ENCODE measurements around the gene MTOR.
"Not testable (repeated sequence)": the region's sequence is repeated elsewhere in the genome, so short reads cannot be mapped to it uniquely, and the experiment has no call there.

Gene MTOR

DNA sequence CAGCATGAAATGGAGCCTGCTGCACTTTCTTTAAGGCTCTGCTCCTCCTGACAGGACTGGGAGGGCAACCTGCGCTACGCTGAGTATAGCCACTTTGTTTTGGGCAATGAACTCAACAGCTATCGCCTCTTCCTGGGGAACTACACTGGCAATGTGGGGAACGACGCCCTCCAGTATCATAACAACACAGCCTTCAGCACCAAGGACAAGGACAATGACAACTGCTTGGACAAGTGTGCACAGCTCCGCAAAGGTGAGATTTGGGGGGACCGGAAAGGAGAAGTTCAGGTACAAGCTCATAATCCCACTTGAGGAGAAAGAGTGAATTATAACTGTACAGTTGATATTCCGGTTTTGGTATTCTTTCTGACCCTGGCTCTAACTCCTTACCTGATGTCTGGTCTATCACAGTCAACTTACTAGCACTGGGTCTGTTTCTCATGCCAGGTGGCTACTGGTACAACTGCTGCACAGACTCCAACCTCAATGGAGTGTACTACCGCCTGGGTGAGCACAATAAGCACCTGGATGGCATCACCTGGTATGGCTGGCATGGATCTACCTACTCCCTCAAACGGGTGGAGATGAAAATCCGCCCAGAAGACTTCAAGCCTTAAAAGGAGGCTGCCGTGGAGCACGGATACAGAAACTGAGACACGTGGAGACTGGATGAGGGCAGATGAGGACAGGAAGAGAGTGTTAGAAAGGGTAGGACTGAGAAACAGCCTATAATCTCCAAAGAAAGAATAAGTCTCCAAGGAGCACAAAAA is 67.8 kb downstream of the MTOR start:
- H3K27me3 Mint-ChIP-seq: no peaks in the 10 kb centered on the region
- H3K36me3 Mint-ChIP-seq: peaks cover 50% of the 10 kb centered on the region
- no peak overlapping the region for H3K27ac Mint-ChIP-seq
- no peak for DNase-seq
- H3K4me3 Mint-ChIP-seq: no peak overlapping the region
- H3K4me1 Mint-ChIP-seq: no peaks in the 10 kb centered on the region
- no peaks in the 10 kb centered on the region for H3K9me3 Mint-ChIP-seq
- CTCF ChIA-PET: no interaction called here

GRCh38 chr1:11193376-11193775 is 69.0 kb downstream of the MTOR start:
- H3K9me3 Mint-ChIP-seq: no peaks in the 10 kb centered on the region
- H3K27me3 Mint-ChIP-seq: no peaks in the 10 kb centered on the region
- H3K36me3 Mint-ChIP-seq: peaks cover 38% of the 10 kb centered on the region
- no peak for DNase-seq
- H3K4me1 Mint-ChIP-seq: no peaks in the 10 kb centered on the region
- H3K4me3 Mint-ChIP-seq: no peak overlapping the region
- CTCF ChIA-PET: no interaction called here
- no peak overlapping the region for H3K27ac Mint-ChIP-seq

DNA sequence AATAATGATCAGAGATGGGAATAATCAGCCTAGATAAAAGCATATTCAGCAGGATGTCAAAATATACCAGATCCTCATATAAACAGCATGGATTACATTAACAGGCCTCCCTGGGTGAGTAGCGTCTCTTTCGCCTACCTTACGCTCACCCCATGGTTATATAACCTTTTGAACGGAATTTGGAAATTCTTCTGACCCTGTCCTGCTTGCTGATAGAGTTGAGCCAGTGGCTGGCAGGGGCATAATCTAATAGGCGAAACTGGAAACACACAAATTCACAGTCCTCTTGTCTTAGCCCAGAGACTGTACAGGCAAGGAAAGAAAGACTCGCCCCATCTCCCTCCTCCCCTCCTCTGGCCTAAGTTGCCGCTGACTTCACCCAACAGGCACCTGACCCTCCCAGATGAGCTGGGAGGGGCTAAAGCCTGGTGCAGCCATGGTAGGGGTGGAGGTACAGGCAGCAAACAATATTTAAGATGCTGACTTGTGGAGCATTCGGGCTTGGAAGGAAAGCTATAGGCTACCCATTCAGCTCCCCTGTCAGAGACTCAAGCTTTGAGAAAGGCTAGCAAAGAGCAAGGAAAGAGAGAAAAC is 73.4 kb downstream of the MTOR start, which contains the start of gene ANGPTL7:
ANGPTL7 (plus strand) TSS at position 498 of the 594 bp plus-strand sequence. CDS start 225 bp downstream, outside the sequence.
- CTCF ChIA-PET: no interaction called here
- no peak for DNase-seq
- Mint-ChIP-seq H3K9me3 (no peaks in the 10 kb centered on the region), H3K27ac (no peak within 1 kb of the TSS), H3K4me1 (no peaks in the 10 kb centered on the region), H3K27me3 (no peaks in the 10 kb centered on the region), H3K4me3 (no peak within 1 kb of the TSS), H3K36me3 (peaks cover 16% of the 10 kb centered on the region)

DNA sequence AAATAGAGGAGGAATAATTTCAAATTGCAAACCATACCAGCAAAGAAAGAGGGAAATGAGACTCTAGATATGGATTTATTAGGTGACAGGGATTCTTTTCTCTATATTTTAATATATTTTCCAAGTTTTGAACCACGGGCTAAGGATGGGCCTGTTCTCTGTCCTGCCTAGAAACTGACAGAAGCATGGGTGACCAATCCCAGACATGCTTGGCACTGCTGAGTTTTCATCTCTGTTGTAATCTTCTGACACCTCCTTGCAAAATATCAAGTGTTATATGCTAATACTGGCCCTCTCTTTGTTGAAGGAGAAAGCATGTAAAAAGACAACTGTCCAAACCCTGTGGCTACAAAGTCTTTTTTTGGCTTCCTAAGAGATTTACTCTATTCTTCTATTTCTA is 74.0 kb downstream of the MTOR start:
- H3K27ac Mint-ChIP-seq: no peak overlapping the region

GRCh38 chr1:11187931-11188330 is 74.4 kb downstream of the MTOR start:
- H3K9me3 Mint-ChIP-seq: no peaks in the 10 kb centered on the region

More for the DNA sequence above, 74.0 kb downstream of the MTOR start:
- Mint-ChIP-seq H3K4me3 (no peak overlapping the region), H3K27me3 (no peaks in the 10 kb centered on the region), H3K36me3 (peaks cover 16% of the 10 kb centered on the region), H3K4me1 (no peaks in the 10 kb centered on the region), H3K9me3 (no peaks in the 10 kb centered on the region)
- no peak for DNase-seq
- CTCF ChIA-PET: no interaction called here

DNA sequence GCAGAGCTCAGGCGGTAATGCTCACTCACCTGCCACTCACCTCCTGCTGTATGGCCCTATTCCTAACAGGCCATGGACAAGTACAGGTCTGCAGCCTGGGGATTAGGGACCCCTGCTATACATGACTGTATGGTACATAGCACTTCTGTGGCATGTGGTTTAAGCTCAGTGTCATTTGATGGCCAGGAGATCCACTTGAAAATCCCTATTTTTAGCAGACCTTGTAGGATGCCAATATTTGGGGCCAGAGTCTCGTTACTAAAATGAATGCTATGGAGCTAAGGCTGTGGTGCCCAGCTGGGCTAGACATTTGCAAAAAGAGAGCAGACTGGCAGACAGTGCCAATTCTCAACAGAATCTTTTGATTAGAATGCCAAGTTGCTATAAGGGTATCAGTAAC is 74.9 kb downstream of the MTOR start:
- no peak for DNase-seq
- no peak overlapping the region for H3K27ac Mint-ChIP-seq
- H3K4me1 Mint-ChIP-seq: no peaks in the 10 kb centered on the region
- CTCF ChIA-PET: no interaction called here
- no peak overlapping the region for H3K4me3 Mint-ChIP-seq
- H3K36me3 Mint-ChIP-seq: peaks cover 16% of the 10 kb centered on the region
- H3K27me3 Mint-ChIP-seq: no peaks in the 10 kb centered on the region
- H3K9me3 Mint-ChIP-seq: no peaks in the 10 kb centered on the region

More at GRCh38 chr1:11187931-11188330, 74.4 kb downstream of the MTOR start:
- no peak overlapping the region for H3K4me3 Mint-ChIP-seq
- no peak for DNase-seq
- no peaks in the 10 kb centered on the region for H3K27me3 Mint-ChIP-seq
- no peaks in the 10 kb centered on the region for H3K4me1 Mint-ChIP-seq
- CTCF ChIA-PET: no interaction called here
- H3K27ac Mint-ChIP-seq: no peak overlapping the region
- H3K36me3 Mint-ChIP-seq: peaks cover 18% of the 10 kb centered on the region

DNA sequence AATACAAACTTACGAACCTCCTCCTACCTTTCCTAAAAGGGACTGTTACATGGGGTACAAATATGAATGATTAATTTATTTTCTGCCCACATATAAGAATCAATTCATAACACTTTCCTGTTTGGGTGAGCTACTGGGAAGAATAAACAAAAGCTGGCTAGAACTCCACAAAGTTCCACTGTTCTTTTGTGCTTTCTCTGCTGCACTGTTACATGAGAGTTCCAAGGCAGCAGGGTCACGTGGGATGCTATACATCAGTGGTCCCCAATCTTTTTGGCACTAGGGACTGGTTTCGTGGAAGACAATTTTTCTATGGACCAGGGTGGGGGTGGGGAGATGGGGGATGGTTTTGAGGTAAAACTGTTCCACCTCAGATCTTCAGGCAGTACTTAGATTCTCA is 75.4 kb downstream of the MTOR start:
- no peak for DNase-seq
- Mint-ChIP-seq H3K27ac (no peak overlapping the region), H3K27me3 (no peaks in the 10 kb centered on the region), H3K4me1 (no peaks in the 10 kb centered on the region), H3K4me3 (no peak overlapping the region), H3K36me3 (peaks cover 16% of the 10 kb centered on the region), H3K9me3 (no peaks in the 10 kb centered on the region)
- CTCF ChIA-PET: interaction anchor here (1.8 kb wide), 1 partner anchor 150 kb away, joined by 8 read pairs; no protein-coding TSS in a partner anchor

- no peak for DNase-seq
Observed at GRCh38 chr1:11184973-11185372, 77.4 kb downstream of the MTOR start.

GRCh38 chr1:11182884-11183283 is 79.5 kb downstream of the MTOR start:
- H3K4me1 Mint-ChIP-seq: no peaks in the 10 kb centered on the region
- DNase-seq: no peak
- no peaks in the 10 kb centered on the region for H3K9me3 Mint-ChIP-seq
- CTCF ChIA-PET: interaction anchor here (1.8 kb wide), 1 partner anchor 145 kb away, joined by 5 read pairs; no protein-coding TSS in a partner anchor
- H3K4me3 Mint-ChIP-seq: no peak overlapping the region
- H3K27me3 Mint-ChIP-seq: no peaks in the 10 kb centered on the region
- H3K36me3 Mint-ChIP-seq: peaks cover 9% of the 10 kb centered on the region
- H3K27ac Mint-ChIP-seq: no peak overlapping the region

More at GRCh38 chr1:11184973-11185372, 77.4 kb downstream of the MTOR start:
- H3K36me3 Mint-ChIP-seq: peaks cover 11% of the 10 kb centered on the region
- no peak overlapping the region for H3K27ac Mint-ChIP-seq
- H3K4me3 Mint-ChIP-seq: no peak overlapping the region
- CTCF ChIA-PET: no interaction called here
- no peaks in the 10 kb centered on the region for H3K27me3 Mint-ChIP-seq
- no peaks in the 10 kb centered on the region for H3K9me3 Mint-ChIP-seq
- H3K4me1 Mint-ChIP-seq: no peaks in the 10 kb centered on the region

DNA sequence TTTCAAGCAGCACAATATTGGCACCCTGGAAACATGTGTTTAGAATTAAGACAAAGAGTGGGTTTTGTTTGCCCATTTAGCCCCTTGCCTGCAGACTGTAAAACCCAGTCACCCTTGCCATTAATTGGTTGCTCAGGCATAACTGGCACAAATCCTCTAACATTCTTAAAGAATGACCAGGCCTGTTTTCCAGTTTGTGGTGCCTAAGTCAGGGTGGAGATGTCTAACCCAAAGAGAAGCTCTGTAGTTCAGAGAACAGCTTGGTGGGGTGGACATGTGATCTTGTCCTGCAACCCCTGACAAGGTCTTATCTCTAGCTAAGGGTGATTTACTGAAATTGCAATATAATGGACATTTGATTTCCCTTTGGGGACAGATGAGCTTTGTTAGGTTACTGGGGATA is 82.0 kb downstream of the MTOR start:
- Mint-ChIP-seq H3K9me3 (no peaks in the 10 kb centered on the region), H3K4me3 (no peak overlapping the region), H3K4me1 (no peaks in the 10 kb centered on the region), H3K36me3 (peaks cover 7% of the 10 kb centered on the region), H3K27me3 (no peaks in the 10 kb centered on the region), H3K27ac (no peak overlapping the region)
- DNase-seq: no peak
- CTCF ChIA-PET: interaction anchor here (1.2 kb wide), 1 partner anchor 11 kb away, joined by 3 read pairs; no protein-coding TSS in a partner anchor

DNA sequence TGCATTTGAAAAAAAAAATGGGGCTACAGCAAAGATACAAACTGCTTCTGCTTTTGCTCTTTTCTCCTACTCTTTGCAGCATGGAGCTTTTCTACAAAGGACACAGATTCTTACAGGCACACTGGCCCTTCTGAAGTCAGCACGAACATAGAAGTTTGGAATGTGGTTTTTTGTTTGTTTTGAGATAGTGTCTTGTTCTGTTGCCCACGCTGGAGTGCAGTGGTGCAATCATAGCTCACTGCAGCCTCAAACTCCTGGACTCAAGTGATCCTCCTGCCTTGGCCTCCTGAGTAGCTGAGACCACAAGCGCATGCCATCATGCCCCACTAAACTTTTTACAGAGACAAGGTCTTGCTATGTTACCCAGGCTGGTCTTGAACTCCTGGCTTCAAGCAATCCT is 82.6 kb downstream of the MTOR start:
- H3K4me1 Mint-ChIP-seq, H3K27me3 Mint-ChIP-seq, DNase-seq, H3K27ac Mint-ChIP-seq, H3K4me3 Mint-ChIP-seq, H3K36me3 Mint-ChIP-seq, H3K9me3 Mint-ChIP-seq: not testable (repeated sequence)
- CTCF ChIA-PET: interaction anchor here (1.2 kb wide), 1 partner anchor 11 kb away, joined by 3 read pairs; no protein-coding TSS in a partner anchor

DNA sequence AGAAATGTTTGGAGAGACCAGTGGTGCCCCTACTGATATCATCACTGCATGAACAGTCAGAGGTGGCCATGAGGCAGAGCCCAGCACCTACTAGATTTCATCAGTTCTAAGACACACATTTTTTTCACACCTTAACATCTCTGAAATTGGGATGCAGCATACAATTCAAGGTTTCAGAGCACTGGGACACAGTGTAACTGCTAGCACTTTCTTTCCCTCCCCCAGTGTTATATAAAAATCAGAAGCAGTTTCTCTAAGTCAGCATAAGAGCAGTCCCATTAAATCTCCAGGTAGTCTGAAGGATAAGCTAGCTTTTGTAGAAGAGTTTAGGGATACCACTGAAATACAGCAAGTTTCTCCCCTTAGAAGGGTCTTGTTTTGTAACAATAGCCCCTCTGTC is 83.2 kb downstream of the MTOR start:
- peaks cover 6% of the 10 kb centered on the region for H3K36me3 Mint-ChIP-seq
- H3K27me3 Mint-ChIP-seq: no peaks in the 10 kb centered on the region
- no peak for DNase-seq
- H3K4me3 Mint-ChIP-seq: no peak overlapping the region
- CTCF ChIA-PET: no interaction called here
- H3K27ac Mint-ChIP-seq: no peak overlapping the region
- H3K4me1 Mint-ChIP-seq: no peaks in the 10 kb centered on the region
- no peaks in the 10 kb centered on the region for H3K9me3 Mint-ChIP-seq

DNA sequence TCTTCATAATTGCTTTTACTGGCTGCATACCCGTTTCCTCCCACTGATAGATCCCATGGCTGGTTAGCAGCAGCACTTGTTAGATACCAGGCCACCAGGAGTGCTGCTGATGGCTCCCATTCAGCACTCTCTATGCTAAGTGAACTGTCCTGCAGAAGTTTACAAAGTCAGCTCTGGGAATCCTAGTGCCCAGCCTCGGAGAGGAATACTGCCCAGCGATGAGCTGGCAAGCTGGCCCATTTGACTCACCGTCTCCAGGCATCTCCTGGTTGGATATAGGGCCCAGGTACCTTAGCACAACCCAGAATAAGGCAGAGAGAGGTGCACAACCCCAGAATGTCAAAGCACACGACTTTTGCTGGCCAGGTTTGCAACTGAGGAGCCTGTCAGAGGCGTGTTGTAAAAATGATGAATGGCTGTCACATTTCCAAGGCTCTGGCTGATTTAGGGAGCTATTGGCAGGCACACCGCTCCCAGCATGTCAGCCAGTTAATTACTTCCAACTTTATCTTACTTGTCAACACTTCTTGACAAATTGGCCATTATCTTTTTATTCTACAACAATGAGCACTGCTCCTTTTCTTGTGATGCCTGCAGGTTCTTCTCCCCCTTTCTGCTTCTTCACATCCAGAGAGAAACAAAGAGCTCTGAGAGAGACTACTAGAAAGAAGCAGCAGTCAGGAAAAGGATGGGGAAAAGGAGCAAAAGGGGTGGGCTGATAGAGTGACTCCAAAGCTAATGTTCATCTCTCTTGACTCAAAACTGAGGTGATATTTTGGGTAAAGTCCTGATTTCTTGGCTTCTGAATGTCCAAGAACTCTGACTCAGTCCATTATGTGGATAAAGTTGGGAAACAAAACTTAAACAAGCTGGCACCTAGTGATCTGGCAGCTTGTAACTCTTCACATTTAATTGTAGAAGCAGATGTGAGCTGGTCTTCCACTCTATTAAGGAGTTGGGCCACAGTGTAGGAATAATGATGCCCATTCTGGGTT is 84.0 kb downstream of the MTOR start:
- no peaks in the 10 kb centered on the region for H3K9me3 Mint-ChIP-seq
- DNase-seq: no peak
- no peak overlapping the region for H3K27ac Mint-ChIP-seq
- H3K36me3 Mint-ChIP-seq: peaks cover 7% of the 10 kb centered on the region
- CTCF ChIA-PET: no interaction called here
- no peak overlapping the region for H3K4me3 Mint-ChIP-seq
- no peaks in the 10 kb centered on the region for H3K4me1 Mint-ChIP-seq
- H3K27me3 Mint-ChIP-seq: no peaks in the 10 kb centered on the region

DNA sequence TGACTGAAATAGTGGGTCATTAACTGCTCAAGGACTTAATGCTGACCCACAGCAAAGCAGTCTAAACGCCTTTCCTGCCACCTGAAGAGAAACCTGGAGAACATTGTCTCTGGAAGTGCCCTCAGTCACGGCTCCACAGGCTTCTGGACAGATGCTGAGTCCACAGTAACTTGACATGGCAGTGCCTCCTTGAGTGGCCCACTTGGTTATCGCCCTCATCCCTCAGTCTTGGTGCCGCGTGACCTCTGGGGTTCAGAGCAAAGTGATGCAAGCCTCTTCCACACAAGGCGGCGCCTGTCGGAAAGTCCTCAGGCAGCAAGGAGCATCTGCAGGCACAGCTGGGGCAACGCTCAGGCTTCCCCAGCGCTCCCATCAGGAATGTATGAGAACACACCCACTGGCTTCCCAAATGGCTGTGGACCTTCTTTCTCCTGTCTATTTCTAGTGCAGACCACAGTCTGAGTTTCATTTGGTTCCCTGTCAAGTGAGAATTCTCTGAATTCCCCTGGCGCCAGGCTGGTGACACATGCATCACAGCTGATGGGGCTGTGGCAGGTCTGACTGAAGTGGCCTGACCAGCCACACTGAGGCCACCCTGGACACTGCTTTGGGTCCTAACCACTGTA is 86.2 kb downstream of the MTOR start:
- no peak for DNase-seq
- H3K4me3 Mint-ChIP-seq: no peak overlapping the region
- no peak overlapping the region for H3K27ac Mint-ChIP-seq
- no peaks in the 10 kb centered on the region for H3K9me3 Mint-ChIP-seq
- CTCF ChIA-PET: no interaction called here
- no peaks in the 10 kb centered on the region for H3K27me3 Mint-ChIP-seq
- H3K36me3 Mint-ChIP-seq: peaks cover 5% of the 10 kb centered on the region
- no peaks in the 10 kb centered on the region for H3K4me1 Mint-ChIP-seq
